ENCODE results near the gene RASGRP4. TPM values are rescaled to one million over a fixed set of nuclear protein-coding genes. Genes with fewer than 3 reads are reported as not detected.
A peak's percentile ranks its signal among the peaks of the same experiment; 100 is the strongest.

RASGRP4 gene
- polyA plus RNA-seq, 3 donors = 30.2 to 141 (median 50.3) TPM

GRCh38 chr19:38389101-38389925, 36.7 kb downstream of the RASGRP4 start:
- Mint-ChIP-seq H3K27me3 (ENCODE audit: low read depth in 3 of 3) (peaks cover 66 to 94% (median 77%) of the 10 kb centered on the region in 3 donors), H3K4me1 (peaks cover 26% of the 10 kb centered on the region), H3K36me3 (peaks cover 9 to 16% of the 10 kb centered on the region in 2 donors), H3K4me3 (peak overlapping the region in 1 of 2 donors; percentile 82), H3K27ac (no peak overlapping the region), H3K9me3 (peaks cover 0 to 12% (median 5%) of the 10 kb centered on the region in 7 donors)
- Histone ChIP-seq H3K79me2 (ENCODE audit: insufficient read depth, low read length) (no peaks in the 10 kb centered on the region), H3K4me3 (replicated peaks in 1 of 3; ENCODE audit: low read depth in 2 of 3, low read length in 3 of 3) (no peak overlapping the region), H4K20me1 (ENCODE audit: insufficient read depth, low read length) (peaks cover 20% of the 10 kb centered on the region), H3K9ac (ENCODE audit: insufficient read depth, low read length, poor library complexity, severe bottlenecking) (no peak overlapping the region), H3K9me3 (replicated peaks in 1 of 2; ENCODE audit: control insufficient read depth in 1 of 2, insufficient read depth in 1 of 2, low read length in 2 of 2) (peaks cover 0 to 9% of the 10 kb centered on the region in 2 donors), H2AFZ (ENCODE audit: insufficient read depth, low read depth, low read length, poor library complexity, severe bottlenecking) (no peak overlapping the region), H3K27me3 (ENCODE audit: control insufficient read depth in 2 of 2, insufficient read depth in 2 of 2, low read length in 2 of 2) (peaks cover 38 to 94% of the 10 kb centered on the region in 2 donors), H3K36me3 (replicated peaks in 1 of 2; ENCODE audit: control insufficient read depth in 1 of 2, insufficient read depth in 2 of 2, low read length in 2 of 2) (peaks cover 0 to 8% of the 10 kb centered on the region in 2 donors), H3K4me1 (ENCODE audit: control insufficient read depth in 1 of 2, insufficient read depth in 2 of 2, low read length in 2 of 2) (peaks cover 32 to 39% of the 10 kb centered on the region in 2 donors), H3K27ac (ENCODE audit: low read depth in 1 of 2, low read length in 2 of 2) (no peak overlapping the region), H3K4me2 (replicated peaks; ENCODE audit: extremely low read depth, low read length, poor library complexity, severe bottlenecking) (no peak overlapping the region)
- TF ChIP-seq, protein P1, sequence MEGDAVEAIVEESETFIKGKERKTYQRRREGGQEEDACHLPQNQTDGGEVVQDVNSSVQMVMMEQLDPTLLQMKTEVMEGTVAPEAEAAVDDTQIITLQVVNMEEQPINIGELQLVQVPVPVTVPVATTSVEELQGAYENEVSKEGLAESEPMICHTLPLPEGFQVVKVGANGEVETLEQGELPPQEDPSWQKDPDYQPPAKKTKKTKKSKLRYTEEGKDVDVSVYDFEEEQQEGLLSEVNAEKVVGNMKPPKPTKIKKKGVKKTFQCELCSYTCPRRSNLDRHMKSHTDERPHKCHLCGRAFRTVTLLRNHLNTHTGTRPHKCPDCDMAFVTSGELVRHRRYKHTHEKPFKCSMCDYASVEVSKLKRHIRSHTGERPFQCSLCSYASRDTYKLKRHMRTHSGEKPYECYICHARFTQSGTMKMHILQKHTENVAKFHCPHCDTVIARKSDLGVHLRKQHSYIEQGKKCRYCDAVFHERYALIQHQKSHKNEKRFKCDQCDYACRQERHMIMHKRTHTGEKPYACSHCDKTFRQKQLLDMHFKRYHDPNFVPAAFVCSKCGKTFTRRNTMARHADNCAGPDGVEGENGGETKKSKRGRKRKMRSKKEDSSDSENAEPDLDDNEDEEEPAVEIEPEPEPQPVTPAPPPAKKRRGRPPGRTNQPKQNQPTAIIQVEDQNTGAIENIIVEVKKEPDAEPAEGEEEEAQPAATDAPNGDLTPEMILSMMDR (IDR thresholded peaks at IDR 0.05) = no peak
- intact Hi-C loops (cut with micrococcal nuclease) = no loop called here
- WGBS (ENCODE audit: insufficient coverage) = 12% methylated on average over 9 of the region's 28 CpGs
- no peak for DNase-seq

- Mint-ChIP-seq H3K4me3 (peak within 1 kb of the TSS; percentile 93 to 98), H3K27ac (peak within 1 kb of the TSS; percentile 82 to 95 (median 89)), H3K36me3 (peaks cover 16 to 22% of the 10 kb centered on the region in 2 donors), H3K27me3 (ENCODE audit: low read depth in 3 of 3) (peaks cover 58 to 89% (median 69%) of the 10 kb centered on the region in 3 donors), H3K9me3 (peaks cover 0 to 10% (median 3%) of the 10 kb centered on the region in 7 donors), H3K4me1 (peaks cover 26% of the 10 kb centered on the region)
- peak within 1 kb of the TSS; percentile 34 to 66 for H3K27ac ChIP-seq (ENCODE audit: low read depth in 1 of 2, low read length in 2 of 2)
- H3K27me3 ChIP-seq (ENCODE audit: control insufficient read depth in 2 of 2, insufficient read depth in 2 of 2, low read length in 2 of 2) = peaks cover 30 to 89% of the 10 kb centered on the region in 2 donors
- intact Hi-C loops (cut with micrococcal nuclease) = no loop called here
- peaks cover 0 to 1% of the 10 kb centered on the region in 2 donors for H3K9me3 ChIP-seq (replicated peaks in 1 of 2; ENCODE audit: control insufficient read depth in 1 of 2, insufficient read depth in 1 of 2, low read length in 2 of 2)
- no peak for DNase-seq
- TF ChIP-seq, protein P1 (IDR thresholded peaks at IDR 0.05) = no peak
- peak within 1 kb of the TSS; percentile 94 for H3K4me2 ChIP-seq (replicated peaks; ENCODE audit: extremely low read depth, low read length, poor library complexity, severe bottlenecking)
- H3K4me3 ChIP-seq (replicated peaks in 1 of 3; ENCODE audit: low read depth in 2 of 3, low read length in 3 of 3) = peak within 1 kb of the TSS; percentile 43 to 86 (median 45)
- peaks cover 32 to 39% of the 10 kb centered on the region in 2 donors for H3K4me1 ChIP-seq (ENCODE audit: control insufficient read depth in 1 of 2, insufficient read depth in 2 of 2, low read length in 2 of 2)
- peaks cover 7 to 16% of the 10 kb centered on the region in 2 donors for H3K36me3 ChIP-seq (replicated peaks in 1 of 2; ENCODE audit: control insufficient read depth in 1 of 2, insufficient read depth in 2 of 2, low read length in 2 of 2)
- H3K9ac ChIP-seq (ENCODE audit: insufficient read depth, low read length, poor library complexity, severe bottlenecking) = peak within 1 kb of the TSS; percentile 53
- peaks cover 28% of the 10 kb centered on the region for H4K20me1 ChIP-seq (ENCODE audit: insufficient read depth, low read length)
- H3K79me2 ChIP-seq (ENCODE audit: insufficient read depth, low read length) = no peaks in the 10 kb centered on the region
- H2AFZ ChIP-seq (ENCODE audit: insufficient read depth, low read depth, low read length, poor library complexity, severe bottlenecking) = peak within 1 kb of the TSS; percentile 86
- WGBS (ENCODE audit: insufficient coverage) = 2% methylated on average over 30 of the region's 46 CpGs
These were observed 37.5 kb downstream of the RASGRP4 start, which contains the start of gene SPRED3 for GRCh38 chr19:38388349-38389100. TSS of gene SPRED3 (plus strand) at chr19:38388697. CDS start at chr19:38390303, 1,606 bp downstream.

All from CD14-positive monocyte (primary cell).